Jurkat, Clone E6-1 (cell line): Measurements from ENCODE around the gene IGSF22. TPM values are rescaled to one million over a fixed set of nuclear protein-coding genes. Genes with fewer than 3 reads are reported as not detected.

Experiments used
- DNase-seq: peaks from one replicate; pipeline ENCODE4 v3.0.0-alpha.2; 2011; ENCODE audit warnings: low read depth, low spot score
- H3K4me3 ChIP-seq: 2 replicates; pipeline ENCODE4 v1.5.1; 2011; ENCODE audit warnings: mild to moderate bottlenecking, low read length, control low read depth, moderate library complexity
- polyA plus RNA-seq: library from polyadenylated mRNA; unstranded; fragments of >200 nt; gene quantifications from one replicate; pipeline ENCODE4 v1.2.1, GENCODE V29; 2012; ENCODE audit warnings: missing spikeins; ENCODE audit not compliant: insufficient read length, insufficient read depth

Gene IGSF22
- polyA plus RNA-seq, result not detected

DNA sequence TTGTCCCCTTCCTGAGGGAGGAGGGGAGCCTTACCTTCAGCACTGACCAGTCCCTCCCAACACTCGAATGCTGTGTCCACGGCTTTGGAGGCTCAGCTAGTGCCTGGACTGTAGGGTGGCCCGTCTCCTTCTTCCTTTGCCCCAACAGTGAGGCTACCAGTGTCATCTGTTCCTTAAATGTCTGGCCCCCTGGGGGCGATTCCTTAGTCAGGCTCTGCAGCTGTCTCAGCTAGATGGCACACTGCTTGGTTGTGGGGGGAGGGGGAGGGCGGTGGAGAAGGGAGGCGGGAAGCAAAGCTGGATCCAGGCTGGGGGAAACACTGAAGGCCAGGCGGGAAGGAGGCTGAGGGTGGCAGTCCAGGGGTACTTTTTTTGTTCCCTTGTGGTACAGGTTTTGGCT is at the start of gene IGSF22:
TSS of gene IGSF22 (minus strand) at position 149 of the 400 bp plus-strand sequence. CDS start 1,952 bp downstream, outside the sequence.
- H3K4me3 ChIP-seq, result no peak within 1 kb of the TSS
- no peak for DNase-seq

DNA sequence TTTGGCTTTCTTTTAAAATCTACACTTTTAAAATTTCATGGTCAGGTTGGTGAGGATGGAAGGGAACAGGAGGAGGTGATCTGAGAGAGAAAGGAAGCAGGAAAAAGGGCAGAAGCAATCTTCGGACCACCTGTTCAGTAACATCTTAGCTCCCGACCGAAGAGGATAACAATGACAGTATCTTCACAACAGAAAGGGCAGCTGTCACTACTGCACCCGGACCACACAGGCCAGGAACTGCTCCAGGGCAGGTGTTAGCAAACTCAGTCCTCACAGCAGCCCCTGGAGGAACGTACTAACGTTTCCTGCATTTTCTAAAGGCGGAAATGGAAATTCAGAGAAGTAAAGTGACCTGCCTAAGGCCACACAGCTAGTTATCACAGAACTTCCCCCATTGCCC is 48.8 kb upstream of the IGSF22 start:
- no peak for DNase-seq
- H3K4me3 ChIP-seq, result no peak overlapping the region

DNA sequence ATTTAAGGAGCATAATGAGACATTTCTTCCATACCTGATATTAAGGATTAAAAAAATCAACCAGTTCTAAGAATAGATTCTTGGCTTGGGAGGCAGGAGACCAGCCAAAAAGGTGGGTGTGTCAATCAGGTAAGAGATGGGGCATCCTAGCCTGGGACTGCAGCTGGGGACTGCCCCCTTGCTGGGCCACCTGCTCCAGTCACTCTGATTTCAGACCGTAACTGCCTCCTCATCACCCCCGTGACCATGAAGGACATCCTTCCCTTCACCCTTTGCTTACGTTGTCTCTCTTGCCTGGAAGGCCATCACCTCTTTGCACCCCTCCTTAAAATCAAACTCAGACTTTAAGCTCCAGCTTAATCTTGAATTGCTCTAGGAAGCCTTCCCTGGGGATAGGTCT is 47.7 kb upstream of the IGSF22 start:
- DNase-seq, result no peak
- H3K4me3 ChIP-seq, result no peak overlapping the region

DNA sequence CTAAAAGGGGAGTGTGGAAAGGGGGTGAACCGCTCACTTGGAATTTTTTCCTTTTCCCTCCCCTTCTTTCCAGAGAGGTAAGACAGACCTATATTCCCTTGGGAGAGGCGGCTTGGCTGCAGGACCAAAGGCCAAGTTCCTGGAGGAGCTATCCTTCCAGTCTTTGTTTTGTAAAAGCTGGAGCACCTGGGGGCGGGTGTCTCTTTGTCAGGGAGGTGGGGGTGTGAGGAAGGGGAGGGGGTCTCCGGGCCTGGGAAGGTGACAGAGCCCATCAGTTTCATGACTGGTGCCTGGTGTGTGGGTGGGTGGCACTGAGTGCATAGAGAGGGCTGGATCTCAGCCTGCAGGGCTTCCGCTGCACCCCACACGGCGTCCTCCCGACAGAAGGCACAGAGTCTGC is 47.1 kb upstream of the IGSF22 start:
- no peak overlapping the region for H3K4me3 ChIP-seq
- DNase-seq, result no peak

DNA sequence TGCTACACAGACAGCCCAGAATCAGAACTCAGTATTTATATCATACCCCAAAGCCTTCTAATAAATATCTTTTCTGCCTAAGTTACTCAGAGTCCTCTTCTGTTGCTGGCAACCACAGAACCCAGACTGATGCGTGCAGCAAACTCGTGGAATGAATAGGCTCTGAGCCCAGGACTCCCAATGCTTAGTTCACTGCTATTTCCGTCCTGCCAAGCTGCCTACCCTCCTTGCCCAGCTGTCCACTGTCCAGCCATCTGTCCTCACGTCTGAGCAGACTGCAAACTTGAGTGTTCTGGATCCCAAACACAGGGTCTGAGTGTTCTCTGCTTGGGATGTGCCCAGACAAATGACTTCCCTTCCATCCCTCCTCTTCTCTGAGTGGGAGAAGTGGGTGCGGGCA is 46.2 kb upstream of the IGSF22 start:
- H3K4me3 ChIP-seq, result no peak overlapping the region
- no peak for DNase-seq

DNA sequence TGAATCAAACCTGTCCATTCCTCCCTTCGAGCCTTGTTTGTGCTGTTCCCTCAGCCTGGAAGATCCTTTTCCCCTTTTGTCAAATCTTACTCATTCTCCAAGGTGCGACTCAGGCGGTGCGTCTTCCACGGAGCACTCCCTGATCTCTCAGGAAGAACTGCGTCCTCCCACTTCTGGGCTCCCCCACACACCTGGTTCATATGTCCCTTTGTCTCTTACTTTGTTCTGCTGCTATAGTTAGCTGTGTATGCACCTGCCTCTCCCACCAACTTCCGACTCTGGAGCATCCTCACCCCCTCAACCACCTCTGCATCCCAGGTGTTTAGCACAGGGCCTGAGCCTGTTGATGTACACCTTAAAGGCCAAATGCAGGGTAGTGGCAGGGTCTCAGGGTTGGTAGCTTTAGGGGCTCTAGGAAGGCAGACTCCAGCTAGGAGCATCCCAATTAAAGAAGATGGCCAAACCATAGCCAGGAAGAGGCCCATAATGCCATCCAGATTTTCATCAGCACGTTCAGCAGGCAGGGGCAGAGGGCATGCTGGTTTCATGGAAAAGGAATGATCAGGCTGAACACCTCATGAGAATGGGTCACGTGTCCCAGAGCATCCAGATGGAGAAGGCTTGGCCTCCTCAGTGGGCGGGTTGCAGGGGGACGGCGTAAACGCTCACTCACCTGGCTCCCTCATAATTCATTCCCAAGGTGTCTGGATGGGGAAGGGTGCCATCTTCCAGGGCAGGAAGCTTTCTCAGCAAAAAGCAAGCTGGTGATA is 45.5 kb upstream of the IGSF22 start:
- DNase-seq, result no peak
- H3K4me3 ChIP-seq, result no peak overlapping the region

DNA sequence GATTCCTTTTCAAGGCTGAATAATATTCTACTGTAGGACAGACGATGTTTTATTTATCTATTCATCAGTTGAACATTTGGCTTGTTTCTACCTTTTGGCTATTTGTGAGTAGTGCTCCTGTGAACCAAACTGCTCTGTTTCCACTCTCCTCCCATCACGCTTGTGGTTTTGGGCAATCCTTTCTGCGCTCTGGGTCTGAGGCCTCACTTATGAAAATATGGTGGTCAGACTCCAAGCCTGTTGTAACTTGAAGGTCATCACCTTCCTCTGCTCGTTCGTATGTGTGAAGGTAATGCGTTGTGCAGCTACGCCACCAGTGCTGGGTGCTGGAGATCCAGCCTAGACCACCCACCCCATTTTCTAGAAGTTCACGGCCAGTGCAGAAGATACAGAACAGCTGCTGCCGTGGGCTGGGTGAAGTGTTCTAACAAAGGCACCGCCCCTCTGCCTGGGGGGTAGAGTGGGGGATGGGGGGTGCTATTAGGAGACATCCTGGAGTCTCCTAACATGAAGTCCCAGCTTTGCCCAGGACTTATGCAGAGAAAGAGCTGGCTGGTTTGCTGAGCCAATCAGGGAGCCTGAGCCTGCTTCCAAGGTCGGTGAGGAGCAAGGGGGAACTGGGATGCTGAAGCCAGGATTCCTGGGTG is 44.6 kb upstream of the IGSF22 start:
- H3K4me3 ChIP-seq, result no peak overlapping the region
- DNase-seq, result no peak

DNA sequence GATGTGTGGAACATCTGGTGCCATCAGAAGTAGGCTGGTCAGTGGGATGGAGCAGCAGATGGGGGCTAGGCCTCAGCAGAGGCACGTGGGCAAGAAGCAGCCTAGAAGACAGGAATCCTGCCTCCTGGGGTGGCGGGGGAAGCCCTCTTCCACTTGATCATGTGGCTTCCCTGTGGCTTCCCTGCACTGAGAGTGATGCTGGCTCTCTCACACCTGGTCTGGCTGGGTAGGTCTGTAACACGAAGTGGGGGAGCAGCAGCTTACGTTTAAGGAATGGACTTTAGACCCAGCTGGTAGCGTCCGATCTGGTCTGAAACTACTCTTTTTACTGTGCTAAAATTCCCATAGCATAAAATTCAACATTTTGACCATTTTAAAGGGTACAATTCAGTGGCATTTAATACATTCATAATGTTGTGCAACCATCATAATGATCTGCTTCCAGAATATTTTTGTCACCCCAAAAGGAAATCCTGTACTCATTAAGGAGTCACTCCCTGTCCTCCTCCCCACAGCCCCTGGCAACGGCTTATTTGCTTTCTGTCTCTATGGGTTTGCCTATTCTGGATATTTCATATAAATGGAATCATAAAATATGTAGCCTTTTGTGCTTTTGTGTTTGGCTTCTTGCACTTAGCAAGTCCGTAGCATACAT is 43.9 kb upstream of the IGSF22 start:
- DNase-seq, result no peak
- H3K4me3 ChIP-seq, result no peak overlapping the region

DNA sequence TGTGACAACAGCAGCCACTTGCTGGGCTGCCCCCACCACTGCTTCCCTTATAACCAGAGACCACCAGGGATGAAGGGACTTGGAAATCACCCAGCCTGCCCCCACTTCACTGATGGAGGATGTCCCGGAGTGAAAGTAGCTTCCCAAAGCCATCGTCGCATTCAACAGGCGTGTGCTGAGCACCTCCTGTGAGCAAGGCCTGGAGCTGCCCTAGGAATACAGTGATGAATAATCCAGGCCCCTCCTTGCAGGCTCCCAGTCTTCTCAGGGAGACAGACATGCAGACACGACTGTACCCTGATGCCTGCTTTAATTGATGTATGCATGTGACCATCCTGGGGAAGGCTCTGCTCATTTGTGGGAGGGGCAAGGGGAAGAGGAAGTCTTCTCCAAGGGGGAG is 43.0 kb upstream of the IGSF22 start:
- H3K4me3 ChIP-seq, result no peak overlapping the region
- DNase-seq, result no peak

DNA sequence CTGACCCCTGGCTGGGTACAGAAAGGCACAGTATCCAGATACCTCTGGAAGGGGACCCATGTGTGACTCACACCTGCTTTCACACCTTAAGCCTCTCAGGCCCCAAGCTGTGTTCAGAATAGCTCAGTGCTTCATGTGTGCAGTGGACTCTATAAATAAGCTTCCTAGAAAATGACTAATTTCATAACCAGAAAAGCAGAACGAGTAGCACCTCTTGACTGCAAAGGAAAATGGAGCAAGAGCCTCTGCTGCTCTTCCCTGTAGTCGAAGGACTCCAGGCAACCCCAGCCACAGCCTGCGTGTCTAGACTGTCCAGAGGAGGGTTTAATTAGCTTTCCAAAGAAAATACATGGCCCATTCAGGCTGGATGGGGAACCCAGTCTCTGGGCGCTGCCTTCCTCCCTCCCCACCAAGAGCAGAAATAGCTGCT is 42.5 kb upstream of the IGSF22 start:
- no peak overlapping the region for H3K4me3 ChIP-seq
- no peak for DNase-seq

DNA sequence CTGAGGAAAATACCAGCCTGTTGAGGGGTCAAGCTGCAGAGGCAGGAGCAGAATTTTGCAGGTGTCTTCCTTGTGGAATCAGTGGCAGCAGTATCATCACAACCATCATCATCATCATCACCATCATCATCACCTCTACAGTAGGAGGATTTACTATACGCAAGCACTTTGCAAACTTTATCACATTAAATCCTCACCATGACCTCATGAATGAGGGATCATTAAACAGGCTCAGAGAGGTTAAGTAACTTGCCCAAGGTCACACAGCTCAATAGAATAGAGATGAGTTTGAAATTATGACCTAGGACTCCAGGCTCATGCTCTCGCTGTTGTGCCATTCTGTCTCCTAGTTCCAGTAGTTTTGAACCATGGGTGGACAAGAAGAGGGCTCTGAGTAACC is 40.0 kb upstream of the IGSF22 start:
- DNase-seq, result no peak

DNA sequence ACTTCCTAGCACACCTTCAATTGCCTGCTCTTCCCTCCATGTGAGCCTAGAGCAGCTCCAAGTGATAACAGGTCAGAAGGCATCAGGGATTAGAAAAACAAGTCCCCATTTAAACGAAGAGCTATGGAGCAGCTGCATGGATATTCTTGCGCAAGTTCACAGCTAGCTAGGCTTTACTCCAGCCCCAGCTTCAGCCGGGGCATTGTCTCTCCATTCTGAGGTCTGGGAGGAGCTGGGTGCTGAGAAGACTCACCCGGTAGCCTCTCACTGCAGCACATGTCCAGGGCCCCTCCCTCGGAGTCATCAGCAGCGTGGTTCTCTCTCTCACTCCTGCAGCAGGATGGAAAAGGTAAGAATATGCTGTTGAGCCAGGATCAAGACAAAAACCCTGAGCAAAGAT is 39.6 kb upstream of the IGSF22 start:
- no peak overlapping the region for H3K4me3 ChIP-seq
- no peak for DNase-seq

More for the DNA sequence above, 40.0 kb upstream of the IGSF22 start:
- H3K4me3 ChIP-seq, result no peak overlapping the region

DNA sequence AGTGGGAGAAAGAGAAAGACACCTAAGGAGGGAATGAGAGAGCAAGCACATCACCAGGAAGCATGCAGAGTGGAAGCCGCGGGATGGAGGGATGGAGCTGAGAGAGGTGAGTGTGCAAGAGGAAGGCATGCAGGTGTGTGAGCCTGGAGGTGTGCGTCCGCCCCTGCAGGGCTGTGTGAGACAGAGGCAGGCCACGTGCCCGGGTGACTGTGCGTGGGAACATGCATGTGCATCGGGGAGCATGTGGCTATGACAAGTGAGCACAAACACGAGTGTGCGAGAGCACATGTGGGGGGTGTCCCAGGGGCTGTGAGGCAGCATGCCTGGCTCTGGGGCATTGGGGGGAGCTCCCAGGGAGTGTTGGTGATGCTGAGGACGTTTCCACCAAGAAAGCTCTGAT is 35.8 kb upstream of the IGSF22 start:
- H3K4me3 ChIP-seq, result no peak overlapping the region

DNA sequence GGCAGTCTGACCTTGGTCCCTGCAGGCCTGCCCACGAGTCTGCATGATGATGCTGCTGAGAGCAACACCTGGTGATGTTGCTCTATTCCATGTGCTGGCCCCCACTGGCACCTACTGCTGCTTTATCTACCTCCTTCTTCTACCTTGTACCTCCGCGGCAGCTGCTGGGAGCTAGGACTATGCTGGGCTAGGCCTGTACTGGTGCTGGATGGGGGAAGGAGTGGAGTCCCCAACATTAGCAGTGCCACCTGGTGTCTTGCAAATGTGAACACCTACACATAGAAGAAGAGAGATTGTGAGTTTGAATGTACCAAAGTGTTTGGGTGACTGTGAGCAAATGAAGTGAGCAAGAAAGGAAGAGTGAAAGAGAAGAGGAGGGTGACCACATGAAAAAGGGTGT is 35.2 kb upstream of the IGSF22 start:
- H3K4me3 ChIP-seq, result no peak overlapping the region
- no peak for DNase-seq

More for the DNA sequence above, 35.8 kb upstream of the IGSF22 start:
- DNase-seq, result no peak

DNA sequence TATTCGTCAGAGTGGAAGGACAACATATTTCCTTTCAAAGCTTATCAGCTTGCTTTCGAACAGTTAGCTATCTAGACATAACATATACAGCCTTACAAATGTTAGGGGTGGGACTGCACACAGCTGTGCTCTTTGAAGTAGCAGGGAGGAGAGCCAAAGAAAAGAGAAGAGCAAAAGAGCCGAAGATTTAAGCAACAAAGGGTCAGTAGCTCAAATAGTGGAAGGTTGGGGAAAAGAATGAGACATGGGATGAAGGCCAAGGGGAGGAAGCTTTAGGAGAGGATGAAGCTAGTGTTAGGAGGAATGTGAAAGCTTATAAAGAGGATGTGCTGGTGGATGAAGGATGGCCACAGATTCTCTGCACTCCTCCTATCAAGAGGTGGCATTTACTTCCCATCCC is 31.8 kb upstream of the IGSF22 start:
- no peak for DNase-seq
- H3K4me3 ChIP-seq, result no peak overlapping the region

DNA sequence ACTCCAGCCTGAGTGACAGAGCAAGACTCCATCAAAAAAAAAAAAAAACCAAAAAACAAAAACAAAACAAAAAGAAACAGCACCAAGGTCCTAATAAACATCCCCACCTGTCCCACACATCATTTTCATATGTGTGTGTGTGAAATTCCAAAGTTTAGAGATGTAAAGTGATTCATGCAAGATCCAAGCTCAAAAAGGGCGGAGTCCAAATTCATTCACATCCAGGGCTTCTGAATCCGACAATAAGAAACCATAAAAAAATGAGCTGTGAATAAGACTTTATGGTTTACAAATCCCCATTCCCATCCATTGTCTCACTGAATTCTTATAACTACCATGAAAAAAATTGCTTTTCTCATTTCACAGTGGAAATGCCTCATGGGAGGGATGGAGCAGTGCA is 30.9 kb upstream of the IGSF22 start:
- no peak overlapping the region for H3K4me3 ChIP-seq
- DNase-seq, result no peak

DNA sequence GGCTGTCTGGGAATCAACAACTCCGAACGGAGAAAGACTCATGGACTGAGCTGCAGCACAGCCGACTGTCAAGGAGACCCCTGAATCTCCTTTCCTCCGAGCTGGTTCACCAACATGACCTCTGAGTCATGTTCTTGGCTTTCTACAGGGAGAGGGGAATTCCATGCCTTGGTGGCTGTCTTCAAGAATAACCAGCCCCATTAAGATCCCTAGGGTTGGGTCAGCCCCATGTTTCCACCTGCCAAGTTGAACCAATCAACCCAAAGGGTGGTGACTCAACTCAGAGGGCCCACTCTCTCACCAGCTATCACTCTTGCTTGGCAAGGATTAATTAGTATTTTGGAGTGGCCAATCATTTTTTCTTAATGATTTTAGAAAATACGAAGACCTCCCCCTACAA is 28.3 kb upstream of the IGSF22 start:
- DNase-seq, result no peak
- no peak overlapping the region for H3K4me3 ChIP-seq

DNA sequence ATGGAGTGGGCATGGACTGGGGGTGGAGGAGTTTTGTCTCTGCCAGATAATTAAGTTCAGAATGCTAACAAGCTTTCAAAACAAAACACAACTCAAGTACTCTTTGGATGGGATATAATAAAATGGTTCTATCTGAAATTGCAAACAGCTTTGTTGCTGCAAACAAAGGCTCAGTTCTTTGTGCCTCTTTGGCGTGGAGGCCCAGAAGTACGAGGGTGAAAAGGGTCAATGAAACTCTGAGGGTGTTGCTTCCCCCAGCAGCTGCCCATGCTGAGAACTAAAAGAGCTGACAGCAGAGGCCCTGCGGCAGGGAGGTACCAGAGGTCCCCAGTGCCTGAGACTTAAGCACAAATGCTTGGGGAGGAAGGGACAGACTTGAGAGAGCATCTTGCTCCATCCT is 26.5 kb upstream of the IGSF22 start:
- no peak overlapping the region for H3K4me3 ChIP-seq
- no peak for DNase-seq

DNA sequence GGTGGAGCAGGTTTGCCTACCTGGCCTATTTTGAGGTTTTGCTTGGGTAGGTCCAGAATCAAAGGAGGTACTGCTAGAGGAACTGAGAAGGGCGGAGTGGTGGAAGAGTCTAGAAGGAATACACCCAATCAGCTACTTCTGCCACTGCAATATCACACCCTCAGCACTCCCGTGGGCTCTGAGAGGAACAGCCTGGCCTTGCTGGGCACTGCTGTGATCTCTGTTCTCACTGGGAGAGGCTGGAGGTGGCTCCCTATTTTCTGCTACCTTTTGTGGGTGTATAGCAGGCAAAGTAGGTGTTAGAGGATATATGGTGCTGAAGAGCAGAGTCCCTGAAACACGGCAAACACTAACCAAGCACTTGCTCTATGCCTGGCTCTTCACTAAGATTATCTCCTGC is 25.0 kb upstream of the IGSF22 start:
- no peak overlapping the region for H3K4me3 ChIP-seq
- DNase-seq, result no peak

DNA sequence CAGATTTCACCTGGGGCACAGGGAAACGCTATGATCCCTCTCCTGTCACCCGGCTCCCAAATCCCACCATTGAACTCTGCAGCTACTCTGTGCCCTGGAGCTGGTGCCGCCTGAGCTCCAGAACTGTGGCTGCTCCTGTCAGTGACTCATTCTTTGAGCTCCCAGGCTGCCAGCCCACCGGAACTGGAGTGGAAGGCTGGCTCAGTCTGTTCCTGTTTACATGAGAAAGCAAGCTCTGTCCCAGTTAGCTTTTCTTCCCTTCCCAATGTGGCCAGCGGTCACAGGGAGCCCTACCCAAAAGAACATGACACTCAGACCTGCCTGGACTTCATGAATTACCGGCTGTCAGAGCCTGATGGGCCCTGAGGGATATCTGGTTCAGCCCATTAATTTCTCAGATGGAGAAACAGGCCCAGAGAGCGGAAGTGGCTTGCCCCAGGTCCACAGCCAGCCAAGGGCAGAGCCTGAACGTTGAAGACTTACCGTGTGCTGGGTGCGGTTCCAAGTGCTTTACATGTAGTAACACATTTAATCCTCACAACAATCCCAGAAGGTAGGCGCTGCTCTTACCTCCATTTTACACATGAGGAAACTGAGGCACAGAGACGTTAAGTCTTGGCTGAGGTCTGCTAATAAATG is 23.8 kb upstream of the IGSF22 start:
- H3K4me3 ChIP-seq, result no peak overlapping the region
- no peak for DNase-seq
